Smooth muscle cell (in vitro differentiated cells): Measurements from ENCODE around the gene AMPD3. TPM values are rescaled to one million over a fixed set of nuclear protein-coding genes. Genes with fewer than 3 reads are reported as not detected.

Experiments
- DNase-seq: peaks from one replicate; lab custom pipeline; 2025; ENCODE audit not compliant: unreplicated experiment; lab: John Stamatoyannopoulos, UW
- H2AFZ ChIP-seq: fragments of 200-600 bp; sonication (generic); 2 replicates; pipeline ENCODE4 v1.6.0; 2016; ENCODE audit warnings: antibody characterized with exemption, low read depth, mild to moderate bottlenecking
- H3F3A ChIP-seq: fragments of 200-600 bp; sonication (generic); 2 replicates; pipeline ENCODE4 v1.6.0; 2017; ENCODE audit warnings: antibody characterized with exemption, low read depth
- H3K27ac ChIP-seq: fragments of 200-600 bp; sonication (generic); 2 replicates; pipeline ENCODE4 v1.5.1; 2016; ENCODE audit warnings: low read depth, mild to moderate bottlenecking
- H3K27me3 ChIP-seq: fragments of 200-600 bp; sonication (generic); 2 replicates; pipeline ENCODE4 v1.6.1; 2016; ENCODE audit warnings: low read depth, mild to moderate bottlenecking
- H3K36me3 ChIP-seq: fragments of 200-600 bp; sonication (generic); 2 replicates; pipeline ENCODE4 v1.5.1; 2016; ENCODE audit warnings: low read depth
- H3K4me1 ChIP-seq: fragments of 200-600 bp; sonication (generic); 2 replicates; pipeline ENCODE4 v1.5.1; 2016; ENCODE audit warnings: low read depth
- H3K4me2 ChIP-seq: fragments of 200-600 bp; sonication (generic); 2 replicates; pipeline ENCODE4 v1.6.0; 2016; ENCODE audit warnings: mild to moderate bottlenecking
- H3K4me3 ChIP-seq: fragments of 200-600 bp; sonication (generic); 2 replicates; pipeline ENCODE4 v1.5.1; 2016; ENCODE audit warnings: mild to moderate bottlenecking
- H3K79me2 ChIP-seq: fragments of 200-600 bp; sonication (generic); 2 replicates; pipeline ENCODE4 v1.6.0; 2016; ENCODE audit warnings: low read depth, mild to moderate bottlenecking
- H3K9ac ChIP-seq: fragments of 200-600 bp; sonication (generic); 2 replicates; pipeline ENCODE4 v1.6.0; 2016; ENCODE audit warnings: low read depth
- H3K9me3 ChIP-seq: fragments of 200-600 bp; sonication (generic); replicated peaks from 2 replicates; pipeline ENCODE4 v1.5.1; 2016; ENCODE audit warnings: low read depth
- H4K20me1 ChIP-seq: fragments of 200-600 bp; sonication (generic); 2 replicates; pipeline ENCODE4 v1.6.0; 2016; ENCODE audit warnings: low read depth
- CTCF ChIP-seq: fragments of 200-600 bp; sonication (generic); IDR thresholded peaks from 2 replicates; pipeline ENCODE4 v1.5.1; 2017; ENCODE audit warnings: borderline replicate concordance, mild to moderate bottlenecking, antibody characterized with exemption; ENCODE audit not compliant: insufficient read depth, poor library complexity, severe bottlenecking
- WGBS: methylation state at CpG from one replicate; pipeline ENCODE4 v1.1.7; 2016; ENCODE audit warnings: low lambda C conversion rate; 5-methylcytosine and 5-hydroxymethylcytosine counted together
- polyA plus RNA-seq: library from polyadenylated mRNA; unstranded; fragments of >200 nt; fragmentation: Nextera tagmentation; extraction: Ambion mirVana; gene quantifications from 2 replicates; pipeline ENCODE4 v1.2.1, GENCODE V29; 2016
- total RNA-seq: library from RNA; depleted of rRNA; stranded (reverse); fragments of >200 nt; gene quantifications from 2 replicates; pipeline ENCODE4 v1.2.3, GENCODE V29; 2014

The AMPD3 gene
- total and polyA plus RNA-seq, 2 experiments from 2014 or later, result 0.67 to 3.6 TPM

DNA sequence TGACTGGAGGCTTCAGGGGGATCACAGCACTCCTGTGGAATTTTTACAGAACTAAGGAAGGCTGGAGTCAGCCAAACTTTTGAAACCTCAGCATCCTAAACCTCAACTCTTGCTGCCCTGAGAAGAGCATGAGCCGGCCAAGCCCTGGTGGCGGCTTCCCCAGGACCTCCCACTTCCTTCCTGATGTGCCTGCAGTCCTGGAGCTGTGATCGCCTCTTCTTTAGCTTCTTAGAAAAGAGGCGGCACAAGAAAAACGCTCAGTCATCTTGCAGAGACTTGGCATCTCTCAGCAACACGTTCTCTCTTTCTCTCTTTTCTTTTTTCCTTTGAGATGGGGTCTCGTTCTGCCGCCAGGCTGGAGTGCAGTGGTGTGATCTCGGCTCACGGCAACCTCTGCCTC lies 40.4 kb upstream of the AMPD3 start:
- H3F3A ChIP-seq, result no peaks in the 10 kb centered on the region
- H3K4me2 ChIP-seq, result no peak overlapping the region
- no peaks in the 10 kb centered on the region for H3K36me3 ChIP-seq
- H3K27me3 ChIP-seq, result peaks cover 11% of the 10 kb centered on the region
- H4K20me1 ChIP-seq, result no peaks in the 10 kb centered on the region
- no peak for DNase-seq
- no peaks in the 10 kb centered on the region for H3K9me3 ChIP-seq
- peak overlapping the region; percentile 79 for H2AFZ ChIP-seq
- no peak for TF ChIP-seq CTCF
- H3K4me3 ChIP-seq, result no peak overlapping the region
- H3K27ac ChIP-seq, result peak overlapping the region; percentile 34
- 68% methylated on average over 10 of the region's 10 CpGs for WGBS
- H3K79me2 ChIP-seq, result no peaks in the 10 kb centered on the region
- no peaks in the 10 kb centered on the region for H3K4me1 ChIP-seq
- H3K9ac ChIP-seq, result no peak overlapping the region

GRCh38 chr11:10415817-10416392 lies 39.2 kb upstream of the AMPD3 start:
- Histone ChIP-seq H2AFZ (no peak overlapping the region), H3K9me3 (no peaks in the 10 kb centered on the region), H3K27ac (no peak overlapping the region), H3F3A (no peaks in the 10 kb centered on the region), H3K4me1 (no peaks in the 10 kb centered on the region), H3K9ac (no peak overlapping the region), H3K4me3 (no peak overlapping the region), H3K79me2 (no peaks in the 10 kb centered on the region), H3K4me2 (no peak overlapping the region), H4K20me1 (no peaks in the 10 kb centered on the region), H3K36me3 (no peaks in the 10 kb centered on the region), H3K27me3 (peaks cover 11% of the 10 kb centered on the region)
- 96% methylated on average over 7 of the region's 7 CpGs for WGBS
- no peak for TF ChIP-seq CTCF
- no peak for DNase-seq

DNA sequence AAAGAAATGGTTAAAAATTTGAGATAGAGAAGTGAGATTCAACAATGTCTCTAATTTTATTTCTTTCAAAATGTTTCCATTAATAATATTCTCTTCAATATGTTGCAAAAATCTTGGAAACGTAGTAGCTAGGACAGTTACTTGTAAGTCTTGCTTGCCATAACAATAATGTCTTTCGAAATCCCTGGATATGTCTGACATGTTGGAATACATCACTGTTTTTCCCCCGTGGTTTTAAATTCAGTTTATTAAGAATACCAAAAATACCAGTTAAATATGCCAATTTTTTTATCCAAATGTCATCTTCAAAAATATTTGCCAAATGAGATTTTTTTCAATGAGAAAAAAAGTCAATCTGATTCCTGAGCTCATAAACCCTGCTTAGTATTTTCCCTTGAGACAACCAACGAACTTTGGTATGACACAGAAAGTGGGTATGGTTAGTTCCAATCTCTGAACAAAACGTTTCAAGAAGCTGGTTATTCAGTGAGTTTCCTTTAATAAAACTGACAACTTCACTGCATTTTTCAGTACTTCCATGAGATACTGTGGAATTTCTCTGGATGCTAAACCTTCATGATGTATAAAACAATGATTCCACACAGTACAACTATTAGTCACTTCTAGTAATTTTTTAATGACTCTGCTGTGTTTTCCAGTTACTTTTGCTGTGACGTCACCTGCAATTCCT lies 36.7 kb upstream of the AMPD3 start:
- Histone ChIP-seq H3K79me2 (no peaks in the 10 kb centered on the region), H3K4me3 (no peak overlapping the region)

More for the DNA sequence above, 36.7 kb upstream of the AMPD3 start:
- no peak for TF ChIP-seq CTCF
- no peak for DNase-seq
- H3K27me3 ChIP-seq, result peaks cover 11% of the 10 kb centered on the region
- H3K4me1 ChIP-seq, result no peaks in the 10 kb centered on the region
- no peaks in the 10 kb centered on the region for H3K36me3 ChIP-seq
- H2AFZ ChIP-seq, result no peak overlapping the region
- H3K9me3 ChIP-seq, result no peaks in the 10 kb centered on the region
- no peak overlapping the region for H3K27ac ChIP-seq
- no peaks in the 10 kb centered on the region for H4K20me1 ChIP-seq
- no peaks in the 10 kb centered on the region for H3F3A ChIP-seq
- H3K4me2 ChIP-seq, result no peak overlapping the region
- no peak overlapping the region for H3K9ac ChIP-seq
- 79% methylated on average over 6 of the region's 6 CpGs for WGBS
